ENCODE data around the gene DNAJC21. TPM values are rescaled to one million over a fixed set of nuclear protein-coding genes. Genes with fewer than 3 reads are reported as not detected.

DNAJC21 gene
- total and polyA plus RNA-seq, 8 donors = 21.8 to 69.4 (median 31.6) TPM

- Histone ChIP-seq H3K27ac (no peak overlapping the region), H3K9me3 (peaks cover 0 to 2% (median 0%) of the 10 kb centered on the region in 4 donors), H3K4me3 (no peak overlapping the region), H3K27me3 (no peaks in the 10 kb centered on the region), H3K4me1 (no peaks in the 10 kb centered on the region), H3K36me3 (no peaks in the 10 kb centered on the region)
- DNase-seq = no peak
- TF ChIP-seq CTCF (IDR thresholded peaks at IDR 0.05) (no peak), POLR2A (IDR thresholded peaks at IDR 0.05) (no peak), POLR2AphosphoS5 (IDR thresholded peaks at IDR 0.05) (no peak), EP300 (IDR thresholded peaks at IDR 0.05) (no peak)
- 77 to 86% (median 85%) methylated on average over 5 of the region's 5 CpGs for WGBS, 5 donors
- intact Hi-C loops (cut with DNase I; ENCODE audit: low total_unique reads) = no loop called here
Observed at GRCh38 chr5:34976347-34976746, 47.0 kb downstream of the DNAJC21 start.

- Histone ChIP-seq H3K4me3 (no peak overlapping the region), H3K27me3 (no peaks in the 10 kb centered on the region), H3K36me3 (no peaks in the 10 kb centered on the region), H3K4me1 (no peaks in the 10 kb centered on the region), H3K9me3 (peaks cover 0 to 8% (median 2%) of the 10 kb centered on the region in 4 donors), H3K27ac (no peak overlapping the region)
- no peak for TF ChIP-seq POLR2AphosphoS5 (IDR thresholded peaks at IDR 0.05)
- no peak for TF ChIP-seq EP300 (IDR thresholded peaks at IDR 0.05)
- no peak for TF ChIP-seq POLR2A (IDR thresholded peaks at IDR 0.05)
- TF ChIP-seq CTCF (IDR thresholded peaks at IDR 0.05) = no peak
- 46 to 91% (median 48%) methylated on average over 1 to 2 of the region's 2 CpGs for whole genome bisulfite sequencing, 5 donors
- DNase-seq = no peak
- intact Hi-C loops (cut with DNase I; ENCODE audit: low total_unique reads) = no loop called here
Observed at GRCh38 chr5:34977934-34978613, 48.7 kb downstream of the DNAJC21 start.

GRCh38 chr5:34978681-34979080 is 49.3 kb downstream of the DNAJC21 start:
- H3K27me3 ChIP-seq = no peaks in the 10 kb centered on the region
- peaks cover 0 to 8% (median 2%) of the 10 kb centered on the region in 4 donors for H3K9me3 ChIP-seq
- no peak overlapping the region for H3K27ac ChIP-seq
- no peaks in the 10 kb centered on the region for H3K36me3 ChIP-seq
- 48 to 64% (median 59%) methylated on average over 4 of the region's 4 CpGs for WGBS, 5 donors
- no peak overlapping the region for H3K4me3 ChIP-seq
- DNase-seq = no peak
- TF ChIP-seq POLR2AphosphoS5 (IDR thresholded peaks at IDR 0.05) (no peak), EP300 (IDR thresholded peaks at IDR 0.05) (no peak), CTCF (IDR thresholded peaks at IDR 0.05) (no peak), POLR2A (IDR thresholded peaks at IDR 0.05) (no peak)
- intact Hi-C loops (cut with DNase I; ENCODE audit: low total_unique reads) = no loop called here
- H3K4me1 ChIP-seq = no peaks in the 10 kb centered on the region

GRCh38 chr5:34982823-34983222 is 53.5 kb downstream of the DNAJC21 start:
- no peak for DNase-seq
- WGBS, 5 donors = 58 to 80% (median 69%) methylated on average over 4 of the region's 4 CpGs
- Histone ChIP-seq H3K27me3 (no peaks in the 10 kb centered on the region), H3K36me3 (no peaks in the 10 kb centered on the region), H3K9me3 (peaks cover 0 to 34% (median 25%) of the 10 kb centered on the region in 4 donors), H3K27ac (no peak overlapping the region), H3K4me3 (no peak overlapping the region), H3K4me1 (no peaks in the 10 kb centered on the region)
- intact Hi-C loops (cut with DNase I; ENCODE audit: low total_unique reads) = no loop called here
- TF ChIP-seq CTCF (IDR thresholded peaks at IDR 0.05) = no peak
- TF ChIP-seq POLR2A (IDR thresholded peaks at IDR 0.05) = no peak
- TF ChIP-seq POLR2AphosphoS5 (IDR thresholded peaks at IDR 0.05) = no peak
- TF ChIP-seq EP300 (IDR thresholded peaks at IDR 0.05) = no peak
